SK-N-SH (cell line): ENCODE measurements around the gene IL13RA1. TPM values are rescaled to one million over a fixed set of nuclear protein-coding genes. Genes with fewer than 3 reads are reported as not detected.

Experiments
- CTCF ChIA-PET: fragments of 300-600, 350-600 bp; formaldehyde crosslinking; extraction: SDS; loops from one replicate; lab custom pipeline; 2021; lab: Yijun Ruan, JAX
- POLR2A ChIA-PET: fragments of 350-600 bp; sonication (Branson Sonifier 250); formaldehyde crosslinking; extraction: SDS; loops from one replicate; lab custom pipeline; 2020; ENCODE audit warnings: antibody characterized with exemption, inconsistent platforms; lab: Yijun Ruan, JAX
- DNase-seq: peaks from one replicate; pipeline ENCODE4 v3.0.0; 2012
- H2AFZ ChIP-seq: fragments of 200-600 bp; sonication (generic); 2 replicates; pipeline ENCODE4 v1.8.1; 2016; ENCODE audit warnings: antibody characterized with exemption, mild to moderate bottlenecking, low read depth
- H3F3A ChIP-seq: fragments of 200-600 bp; sonication (generic); replicated peaks from 2 replicates; pipeline ENCODE3; 2016; ENCODE audit warnings: antibody characterized with exemption, mild to moderate bottlenecking; ENCODE audit not compliant: insufficient read depth
- H3K27ac ChIP-seq, 2 experiments: fragments of 200-500 bp in 1 of 2; fragments of 200-600 bp in 1 of 2; sonication (Bioruptor generic) in 1 of 2; sonication (generic), shearing (Covaris generic) in 1 of 2; 2 replicates each; pipeline versions ENCODE4 v1.5.1 to v1.6.1; 2014 to 2016; ENCODE audit warnings: low read depth in 2 of 2, inconsistent platforms in 1 of 2, low read length in 1 of 2, mild to moderate bottlenecking in 1 of 2, mixed read lengths in 1 of 2
- H3K27me3 ChIP-seq: fragments of 200-600 bp; sonication (generic), shearing (Covaris generic); 2 replicates; pipeline ENCODE4 v1.6.1; 2016; ENCODE audit warnings: mixed run types; ENCODE audit not compliant: insufficient read depth
- H3K36me3 ChIP-seq, 2 experiments: fragments of 200-500 bp in 1 of 2; fragments of 200-600 bp in 1 of 2; sonication (Bioruptor generic) in 1 of 2; sonication (generic) in 1 of 2; replicated peaks in 1 of 2; 2 replicates each; pipeline versions ENCODE3 to v1.5.1; 2014 to 2016; ENCODE audit warnings: low read length in 1 of 2, mild to moderate bottlenecking in 1 of 2; ENCODE audit not compliant: insufficient read depth in 2 of 2, control insufficient read depth in 1 of 2
- H3K4me1 ChIP-seq, 2 experiments: fragments of 200-500 bp in 1 of 2; fragments of 200-600 bp in 1 of 2; sonication (Bioruptor generic) in 1 of 2; sonication (generic), shearing (Covaris generic) in 1 of 2; 2 replicates each; pipeline versions ENCODE4 v1.5.1 to v1.6.1; 2014 to 2016; ENCODE audit warnings: low read depth in 1 of 2, low read length in 1 of 2, mixed run types in 1 of 2; ENCODE audit not compliant: insufficient read depth in 2 of 2, control insufficient read depth in 1 of 2
- H3K4me2 ChIP-seq: fragments of 200-600 bp; sonication (generic), shearing (Covaris generic); 2 replicates; pipeline ENCODE4 v1.6.1; 2017; ENCODE audit warnings: mixed run types
- H3K4me3 ChIP-seq, 2 experiments: fragments of 200-500 bp in 1 of 2; fragments of 200-600 bp in 1 of 2; sonication (Bioruptor generic) in 1 of 2; sonication (generic), shearing (Covaris generic) in 1 of 2; 2 replicates each; pipeline versions ENCODE4 v1.5.1 to v1.8.1; 2014 to 2016; ENCODE audit warnings: low read depth in 2 of 2, inconsistent platforms in 1 of 2, low read length in 1 of 2, mild to moderate bottlenecking in 1 of 2, mixed read lengths in 1 of 2, moderate library complexity in 1 of 2
- H3K79me2 ChIP-seq: fragments of 200-600 bp; sonication (generic); 2 replicates; pipeline ENCODE4 v1.8.1; 2017; ENCODE audit warnings: mild to moderate bottlenecking; ENCODE audit not compliant: insufficient read depth
- H3K9ac ChIP-seq: fragments of 200-600 bp; sonication (generic); 2 replicates; pipeline ENCODE4 v1.6.1; 2017; ENCODE audit warnings: mixed run types
- H3K9me2 ChIP-seq: fragments of 200-600 bp; sonication (generic); 2 replicates; pipeline ENCODE4 v1.6.1; 2017; ENCODE audit warnings: mixed run types
- H3K9me3 ChIP-seq: fragments of 200-600 bp; sonication (generic); 2 replicates; pipeline ENCODE4 v1.6.1; 2017; ENCODE audit warnings: mixed run types, mild to moderate bottlenecking, moderate library complexity
- H4K20me1 ChIP-seq: fragments of 200-600 bp; sonication (generic); 2 replicates; pipeline ENCODE4 v1.6.1; 2017; ENCODE audit warnings: mild to moderate bottlenecking, mixed run types; ENCODE audit not compliant: insufficient read depth
- ELF1 ChIP-seq: IDR thresholded peaks from 2 replicates; pipeline ENCODE4 v1.4.0; 2012
- EP300 ChIP-seq, 2 experiments: IDR thresholded peaks; 2 replicates each; pipeline versions ENCODE4 v1.4.0 to v1.6.1; 2012; ENCODE audit warnings: borderline replicate concordance in 1 of 2, low read depth in 1 of 2, low read length in 1 of 2
- FOSL2 ChIP-seq: IDR thresholded peaks from 2 replicates; pipeline ENCODE4 v1.4.0; 2012; ENCODE audit warnings: low read depth, mild to moderate bottlenecking, moderate library complexity, borderline replicate concordance
- FOXJ3 ChIP-seq: sonication (generic); formaldehyde crosslinking; IDR thresholded peaks from 2 replicates; pipeline ENCODE4 v1.5.1; 2020; ENCODE audit warnings: mild to moderate bottlenecking, missing genetic modification reagents
- GATA2 ChIP-seq: sonication (generic); formaldehyde crosslinking; IDR thresholded peaks from 2 replicates; pipeline ENCODE4 v1.5.0; 2020; ENCODE audit warnings: mild to moderate bottlenecking, missing genetic modification reagents
- IRF3 ChIP-seq: fragments of 150-350 bp; IDR thresholded peaks from 2 replicates; pipeline ENCODE4 v1.6.1; 2016; ENCODE audit warnings: mild to moderate bottlenecking, low read depth, low read length
- MEF2A ChIP-seq: IDR thresholded peaks from 2 replicates; pipeline ENCODE4 v1.4.0; 2012; ENCODE audit warnings: low read depth, borderline replicate concordance
- NFIC ChIP-seq: IDR thresholded peaks from 2 replicates; pipeline ENCODE4 v1.4.0; 2012; ENCODE audit warnings: borderline replicate concordance
- NRF1 ChIP-seq: IDR thresholded peaks from 2 replicates; pipeline ENCODE4 v1.6.1; 2012; ENCODE audit warnings: low read depth, mild to moderate bottlenecking, low read length
- RAD21 ChIP-seq: IDR thresholded peaks from 2 replicates; pipeline ENCODE4 v1.6.1; 2012; ENCODE audit warnings: mild to moderate bottlenecking, low read length
- SIN3A ChIP-seq: IDR thresholded peaks from 2 replicates; pipeline ENCODE4 v1.6.1; 2012; ENCODE audit warnings: low read depth, mild to moderate bottlenecking, low read length, moderate library complexity, borderline replicate concordance
- SMC3 ChIP-seq: IDR thresholded peaks from 2 replicates; pipeline ENCODE4 v1.6.1; 2012; ENCODE audit warnings: low read depth, low read length, improper control_type of control experiment
- TAF1 ChIP-seq: IDR thresholded peaks from 2 replicates; pipeline ENCODE4 v1.6.1; 2012; ENCODE audit warnings: low read depth, mild to moderate bottlenecking, low read length, moderate library complexity, borderline replicate concordance
- TCF12 ChIP-seq: IDR thresholded peaks from 2 replicates; pipeline ENCODE4 v1.4.0; 2012
- TEAD4 ChIP-seq: IDR thresholded peaks from 2 replicates; pipeline ENCODE4 v1.4.0; 2012; ENCODE audit warnings: mild to moderate bottlenecking, borderline replicate concordance; ENCODE audit not compliant: insufficient read depth
- WGBS: methylation state at CpG from one replicate; pipeline ENCODE4 v1.1.6; 2017; ENCODE audit warnings: low lambda C conversion rate; 5-methylcytosine and 5-hydroxymethylcytosine counted together
- polyA plus RNA-seq, 3 experiments: library from polyadenylated mRNA; depleted of rRNA; stranded (reverse); fragments of >200 nt; gene quantifications; 2 replicates each; pipeline ENCODE4 v1.2.3, GENCODE V29; 2012
- TF ChIP-seq, protein P1 (sequence below): IDR thresholded peaks from 2 replicates; pipeline ENCODE4 v1.4.0; 2012; ENCODE audit warnings: low read depth, borderline replicate concordance
- TF ChIP-seq, protein P2 (sequence below): IDR thresholded peaks from 2 replicates; pipeline ENCODE4 v1.4.0; 2012; ENCODE audit warnings: low read depth
- TF ChIP-seq, protein P3 (sequence below): IDR thresholded peaks from 2 replicates; pipeline ENCODE4; 2012
- TF ChIP-seq, protein P4 (sequence below): IDR thresholded peaks from 2 replicates; pipeline ENCODE4 v1.4.0; 2012; ENCODE audit warnings: low read depth, borderline replicate concordance

The IL13RA1 gene
- polyA plus RNA-seq, 1 of the 3 experiments (the other 2 are of a cell fraction): 27.0 TPM

DNA sequence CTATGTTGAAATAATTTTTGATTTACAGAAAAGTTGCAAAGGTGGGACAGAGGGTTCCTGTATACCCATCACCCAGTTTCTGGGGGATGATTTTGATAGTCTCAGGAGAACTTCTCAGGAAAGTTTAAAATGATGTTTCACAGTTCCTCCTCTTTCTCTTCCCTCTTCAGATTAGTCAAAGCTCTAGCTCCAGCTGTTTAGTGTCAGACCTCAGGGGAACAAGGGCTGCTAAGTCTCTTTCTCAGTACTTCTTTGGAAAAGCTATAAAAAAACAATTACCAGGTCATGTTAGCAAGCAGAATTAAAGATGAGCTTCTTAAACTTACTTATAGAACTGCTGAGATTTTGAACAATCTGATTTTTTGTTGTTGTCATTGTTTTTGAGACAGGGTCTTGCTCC lies 12.2 kb downstream of the IL13RA1 start:
- H3F3A ChIP-seq: peaks cover 3% of the 10 kb centered on the region
- no peak overlapping the region for H3K9ac ChIP-seq
- H4K20me1 ChIP-seq: no peaks in the 10 kb centered on the region
- H3K9me2 ChIP-seq: no peaks in the 10 kb centered on the region
- no peaks in the 10 kb centered on the region for H3K36me3 ChIP-seq
- POLR2A ChIA-PET: no interaction called here
- H3K27ac ChIP-seq: no peak overlapping the region
- peaks cover 44% of the 10 kb centered on the region; the same call in 1 of the 2 replicates for H3K79me2 ChIP-seq
- no peak overlapping the region for H3K4me3 ChIP-seq
- CTCF ChIA-PET: no interaction called here
- no peak overlapping the region for H2AFZ ChIP-seq
- H3K9me3 ChIP-seq: no peaks in the 10 kb centered on the region
- TF ChIP-seq TCF12 (no peak), RAD21 (no peak), FOSL2 (no peak), TAF1 (no peak), IRF3 (no peak)
- TF ChIP-seq, protein P1, sequence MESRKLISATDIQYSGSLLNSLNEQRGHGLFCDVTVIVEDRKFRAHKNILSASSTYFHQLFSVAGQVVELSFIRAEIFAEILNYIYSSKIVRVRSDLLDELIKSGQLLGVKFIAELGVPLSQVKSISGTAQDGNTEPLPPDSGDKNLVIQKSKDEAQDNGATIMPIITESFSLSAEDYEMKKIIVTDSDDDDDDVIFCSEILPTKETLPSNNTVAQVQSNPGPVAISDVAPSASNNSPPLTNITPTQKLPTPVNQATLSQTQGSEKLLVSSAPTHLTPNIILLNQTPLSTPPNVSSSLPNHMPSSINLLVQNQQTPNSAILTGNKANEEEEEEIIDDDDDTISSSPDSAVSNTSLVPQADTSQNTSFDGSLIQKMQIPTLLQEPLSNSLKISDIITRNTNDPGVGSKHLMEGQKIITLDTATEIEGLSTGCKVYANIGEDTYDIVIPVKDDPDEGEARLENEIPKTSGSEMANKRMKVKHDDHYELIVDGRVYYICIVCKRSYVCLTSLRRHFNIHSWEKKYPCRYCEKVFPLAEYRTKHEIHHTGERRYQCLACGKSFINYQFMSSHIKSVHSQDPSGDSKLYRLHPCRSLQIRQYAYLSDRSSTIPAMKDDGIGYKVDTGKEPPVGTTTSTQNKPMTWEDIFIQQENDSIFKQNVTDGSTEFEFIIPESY: no peak
- H3K27me3 ChIP-seq: no peaks in the 10 kb centered on the region
- no peaks in the 10 kb centered on the region for H3K4me1 ChIP-seq
- DNase-seq: no peak
- H3K4me2 ChIP-seq: no peak overlapping the region

GRCh38 chrX:118740276-118740889 lies 13.0 kb downstream of the IL13RA1 start:
- Histone ChIP-seq H3K9me2 (no peaks in the 10 kb centered on the region), H3K4me3 (no peak overlapping the region), H3K36me3 (no peaks in the 10 kb centered on the region), H3K9me3 (no peaks in the 10 kb centered on the region), H3K79me2 (peaks cover 36% of the 10 kb centered on the region; the same call in 1 of the 2 replicates), H3K9ac (no peak overlapping the region), H3F3A (peaks cover 3% of the 10 kb centered on the region), H3K4me1 (no peaks in the 10 kb centered on the region), H2AFZ (no peak overlapping the region), H3K4me2 (no peak overlapping the region), H3K27me3 (no peaks in the 10 kb centered on the region), H4K20me1 (no peaks in the 10 kb centered on the region), H3K27ac (no peak overlapping the region)
- ChIA-PET CTCF (no interaction called here), POLR2A (no interaction called here)
- no peak for DNase-seq
- WGBS: 38% methylated on average over 3 of the region's 5 CpGs
- TF ChIP-seq TEAD4 (no peak), SIN3A (no peak), TCF12 (no peak), GATA2 (CRISPR knock-in tag) (no peak), SMC3 (no peak), MEF2A (no peak), FOXJ3 (CRISPR knock-in tag) (no peak), FOSL2 (no peak), NFIC (no peak), EP300 (IDR thresholded peaks at IDR 0.05; ENCODE audit: borderline replicate concordance in 1 of 2, low read depth in 1 of 2, low read length in 1 of 2) (no peak), NRF1 (no peak), ELF1 (no peak)
- TF ChIP-seq, protein P2, sequence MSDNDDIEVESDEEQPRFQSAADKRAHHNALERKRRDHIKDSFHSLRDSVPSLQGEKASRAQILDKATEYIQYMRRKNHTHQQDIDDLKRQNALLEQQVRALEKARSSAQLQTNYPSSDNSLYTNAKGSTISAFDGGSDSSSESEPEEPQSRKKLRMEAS: no peak
- TF ChIP-seq, protein P3, sequence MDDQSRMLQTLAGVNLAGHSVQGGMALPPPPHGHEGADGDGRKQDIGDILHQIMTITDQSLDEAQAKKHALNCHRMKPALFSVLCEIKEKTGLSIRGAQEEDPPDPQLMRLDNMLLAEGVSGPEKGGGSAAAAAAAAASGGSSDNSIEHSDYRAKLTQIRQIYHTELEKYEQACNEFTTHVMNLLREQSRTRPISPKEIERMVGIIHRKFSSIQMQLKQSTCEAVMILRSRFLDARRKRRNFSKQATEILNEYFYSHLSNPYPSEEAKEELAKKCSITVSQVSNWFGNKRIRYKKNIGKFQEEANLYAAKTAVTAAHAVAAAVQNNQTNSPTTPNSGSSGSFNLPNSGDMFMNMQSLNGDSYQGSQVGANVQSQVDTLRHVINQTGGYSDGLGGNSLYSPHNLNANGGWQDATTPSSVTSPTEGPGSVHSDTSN: no peak
- TF ChIP-seq, protein P4, sequence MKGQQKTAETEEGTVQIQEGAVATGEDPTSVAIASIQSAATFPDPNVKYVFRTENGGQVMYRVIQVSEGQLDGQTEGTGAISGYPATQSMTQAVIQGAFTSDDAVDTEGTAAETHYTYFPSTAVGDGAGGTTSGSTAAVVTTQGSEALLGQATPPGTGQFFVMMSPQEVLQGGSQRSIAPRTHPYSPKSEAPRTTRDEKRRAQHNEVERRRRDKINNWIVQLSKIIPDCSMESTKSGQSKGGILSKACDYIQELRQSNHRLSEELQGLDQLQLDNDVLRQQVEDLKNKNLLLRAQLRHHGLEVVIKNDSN: no peak
